ENCODE measurements around the gene LHX1.

DNA sequence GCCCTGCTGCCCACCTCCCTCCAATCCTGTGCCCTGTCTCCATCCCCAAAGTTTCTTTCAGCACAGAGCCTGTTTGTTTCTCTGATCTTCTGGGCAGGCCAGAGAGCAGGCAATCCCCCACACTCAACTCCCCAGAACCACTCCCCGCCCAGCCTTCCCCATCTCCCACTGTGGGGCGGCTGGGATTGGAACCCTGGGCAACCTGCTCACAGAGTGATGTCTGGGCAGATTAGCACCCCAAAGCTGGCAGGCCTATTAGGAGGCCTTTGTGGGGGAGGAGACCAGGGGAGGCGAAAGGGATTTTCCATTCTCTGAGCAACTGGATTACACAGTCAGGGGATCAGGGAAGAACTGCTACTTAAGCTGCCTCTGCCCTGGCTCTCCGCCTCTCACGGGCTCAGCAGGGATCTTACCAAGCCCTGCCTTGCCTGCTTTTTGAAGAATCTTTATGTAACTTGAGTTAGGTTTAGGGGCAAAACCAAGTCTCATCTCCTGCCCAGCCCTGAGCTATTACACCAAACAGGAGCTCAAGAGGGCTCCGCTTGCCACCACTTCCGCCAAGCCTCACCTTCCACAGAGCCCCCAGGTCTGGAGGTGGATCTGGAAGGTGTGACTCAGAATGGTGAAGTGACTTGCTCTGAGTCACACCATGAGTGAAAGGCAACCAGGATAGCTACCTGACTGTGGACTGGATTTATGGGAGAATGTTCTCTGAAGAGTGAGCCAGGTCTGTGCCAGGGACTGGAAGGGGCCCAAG lies 16.0 kb upstream of the LHX1 start:
- TF ChIP-seq POLR2AphosphoS5 (IDR thresholded peaks at IDR 0.05) (no peak), POLR2A (IDR thresholded peaks at IDR 0.05) (no peak)
